Esophagus squamous epithelium (tissue), 4 donors: ENCODE measurements around the gene SMKR1.

Experiments used
- CTCF ChIP-seq, 6 experiments: fragments of 450-650 bp in 4 of 6; fragments of 200-600 bp in 2 of 6; sonication (generic) in 2 of 6; IDR thresholded peaks; one replicate each; pipeline ENCODE4 v1.5.1; 2016 to 2019; ENCODE audit warnings: antibody characterized with exemption in 6 of 6, mild to moderate bottlenecking in 4 of 6, moderate library complexity in 4 of 6
- POLR2A ChIP-seq, 4 donors: fragments of 450-650 bp; IDR thresholded peaks; one replicate each; pipeline ENCODE4 v1.6.1; 2017; ENCODE audit warnings: antibody characterized with exemption in 4 of 4, mild to moderate bottlenecking in 4 of 4, moderate library complexity in 3 of 4

GRCh38 chr7:129462420-129462819 is 39.9 kb upstream of the SMKR1 start:
- TF ChIP-seq POLR2A (IDR thresholded peaks at IDR 0.05) (no peak), CTCF (IDR thresholded peaks at IDR 0.05) (no peak)
